Hematopoietic multipotent progenitor cell treated with erythropoietin and hydrocortisone succinate and interleukin-3 and kit ligand, for 4 days (in vitro differentiated cells): ENCODE measurements around the gene LCORL.
A peak's percentile ranks its signal among the peaks of the same experiment; 100 is the strongest.

Experiments used
- DNase-seq: peaks from one replicate; pipeline ENCODE4 v3.0.0-alpha.2; 2015

Gene LCORL

DNA sequence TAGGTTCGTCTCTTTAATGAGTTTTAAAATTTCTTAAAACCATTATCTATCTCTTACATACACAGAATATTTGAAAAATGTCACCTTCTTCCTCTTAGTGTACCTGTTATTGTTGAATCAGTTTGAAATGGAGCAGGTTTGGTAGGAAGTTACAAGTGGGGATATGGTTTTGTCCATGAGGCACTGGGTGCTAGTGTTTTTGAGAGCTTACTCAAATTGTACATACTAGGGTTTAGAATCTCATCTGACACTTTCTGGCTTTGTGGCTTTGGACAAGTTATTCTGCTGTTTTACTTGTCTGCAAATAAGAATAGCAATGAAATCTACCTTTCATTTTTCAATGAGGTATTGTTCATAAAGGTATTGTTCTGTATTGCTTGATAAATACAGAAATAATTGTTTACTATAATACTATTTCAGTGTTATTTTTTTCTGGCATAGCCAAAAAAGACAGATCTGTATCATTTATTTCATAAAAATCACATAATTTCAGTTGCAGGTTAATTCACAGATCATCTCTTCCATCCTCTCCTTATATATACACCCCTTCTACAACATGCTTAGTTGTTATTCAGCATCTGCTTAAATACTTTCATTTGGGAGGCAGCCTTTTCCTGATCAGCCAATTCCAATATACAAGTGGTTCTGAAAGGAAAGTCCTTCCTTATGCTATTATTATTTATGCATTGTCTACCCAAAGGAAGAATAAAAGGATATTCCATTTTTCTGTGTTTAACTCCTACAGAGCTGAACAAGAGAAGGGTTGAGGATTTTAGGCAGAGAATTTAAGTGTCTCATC lies 197.5 kb downstream of the LCORL start:
- no peak for DNase-seq

DNA sequence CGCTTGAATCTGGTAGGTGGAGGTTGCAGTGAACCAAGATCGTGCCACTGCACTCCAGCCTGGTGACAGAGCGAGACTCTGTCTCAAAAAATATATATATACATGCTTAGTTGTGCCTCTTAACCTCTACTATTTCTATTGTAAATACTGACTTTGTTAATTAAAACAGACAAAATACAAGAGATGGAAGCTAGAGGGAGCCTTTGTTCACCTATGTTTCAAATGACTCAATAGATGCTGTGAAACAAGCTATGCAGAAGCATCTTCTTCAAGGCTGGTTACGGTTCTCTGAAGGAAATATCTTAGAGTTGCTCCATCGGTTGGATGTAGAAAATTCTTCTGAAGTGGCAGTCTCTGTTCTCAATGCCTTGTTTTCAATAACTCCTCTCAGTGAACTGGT lies 204.5 kb downstream of the LCORL start:
- peak; percentile 79 for DNase-seq

DNA sequence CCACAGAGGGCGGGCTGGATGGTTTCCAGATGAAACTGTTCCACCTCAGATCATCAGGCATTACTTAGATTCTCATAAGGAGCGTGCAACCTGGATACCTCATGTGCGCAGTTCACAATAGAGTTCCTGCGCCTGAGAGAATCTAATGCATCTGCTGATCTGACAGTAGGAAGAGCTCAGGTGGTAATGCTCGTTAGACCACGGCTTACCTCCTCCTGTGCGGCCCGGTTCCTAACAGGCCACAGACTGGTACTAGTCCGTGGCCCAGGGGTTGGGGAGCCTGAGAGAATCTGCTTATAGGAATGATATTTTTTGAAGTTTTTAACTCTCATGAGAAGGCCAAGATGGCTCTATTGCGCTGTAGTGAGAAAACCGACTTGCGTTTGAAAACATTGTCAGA lies 205.4 kb downstream of the LCORL start:
- no peak for DNase-seq

DNA sequence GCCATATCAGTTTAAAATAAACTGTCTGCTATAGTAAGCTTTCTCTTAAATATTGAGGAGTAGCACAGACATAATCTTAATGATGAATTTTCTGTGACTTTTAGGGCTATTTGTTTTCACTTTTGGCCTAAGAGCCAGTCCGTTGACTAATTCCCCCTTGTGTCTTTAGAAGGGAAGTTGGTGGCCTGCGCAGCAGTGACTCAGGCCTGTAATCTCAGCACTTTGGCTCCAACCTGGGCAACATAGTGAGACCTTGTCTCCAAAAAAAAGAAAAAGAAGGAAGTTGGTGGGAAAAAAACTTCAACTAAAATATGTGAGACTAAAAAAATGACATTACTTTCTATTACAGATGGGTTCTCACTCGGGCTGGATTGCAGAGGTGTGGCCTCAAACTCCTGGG lies 207.4 kb downstream of the LCORL start:
- DNase-seq = peak; percentile 47

DNA sequence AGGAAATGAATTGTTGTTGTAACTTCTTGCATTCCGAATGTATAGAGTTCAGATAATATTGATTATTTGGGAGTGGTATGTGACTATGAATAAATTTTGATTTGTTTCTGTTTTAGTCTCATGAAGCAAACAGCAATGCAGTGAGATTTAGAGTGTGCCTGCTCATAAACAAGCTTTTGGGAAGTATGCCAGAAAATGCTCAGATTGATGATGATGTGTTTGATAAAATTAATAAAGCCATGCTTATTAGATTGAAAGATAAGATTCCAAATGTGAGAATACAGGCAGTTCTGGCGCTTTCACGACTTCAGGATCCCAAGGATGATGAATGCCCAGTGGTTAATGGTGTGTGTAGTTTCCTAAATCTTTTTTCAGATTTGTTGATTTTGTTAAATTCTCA lies 208.8 kb downstream of the LCORL start:
- peak; percentile 12 for DNase-seq

- peak; percentile 43 for DNase-seq
Measured at GRCh38 chr4:17812125-17812524, 209.4 kb downstream of the LCORL start.

- DNase-seq = peak; percentile 70
Measured at GRCh38 chr4:17811078-17811603, 210.4 kb downstream of the LCORL start.

GRCh38 chr4:17810260-17811077 lies 211.1 kb downstream of the LCORL start, which contains the start of the genes DCAF16 and NCAPG:
Gene DCAF16 (minus strand): TSS chr4:17810757. CDS start chr4:17804141, 6,616 bp downstream.
Gene NCAPG (plus strand): TSS chr4:17810979. CDS start chr4:17811078, 99 bp downstream.
- peak; percentile 100 for DNase-seq

DNA sequence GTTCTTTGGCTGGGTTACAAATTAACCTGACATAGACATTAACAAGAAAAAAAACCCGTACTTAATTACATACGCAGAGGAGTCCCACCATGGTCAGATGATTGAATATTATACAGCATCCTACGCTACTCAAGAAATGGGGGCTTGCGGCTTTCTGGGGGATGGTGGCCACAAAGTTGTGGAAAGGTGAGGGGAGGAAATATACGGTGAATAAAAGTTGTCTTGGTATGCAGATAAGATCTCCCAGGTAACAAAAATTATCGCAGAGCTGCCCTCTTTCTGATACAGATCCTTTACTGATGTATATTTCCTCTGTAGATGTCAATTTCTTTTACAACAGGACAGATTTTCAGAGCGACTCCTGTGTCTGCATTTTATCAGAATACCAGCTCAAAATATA lies 211.9 kb downstream of the LCORL start:
- DNase-seq = peak; percentile 26

- no peak for DNase-seq
Measured at GRCh38 chr4:17807446-17807845, 214.1 kb downstream of the LCORL start.

- no peak for DNase-seq
Measured at GRCh38 chr4:17805580-17806155, 215.9 kb downstream of the LCORL start.

DNA sequence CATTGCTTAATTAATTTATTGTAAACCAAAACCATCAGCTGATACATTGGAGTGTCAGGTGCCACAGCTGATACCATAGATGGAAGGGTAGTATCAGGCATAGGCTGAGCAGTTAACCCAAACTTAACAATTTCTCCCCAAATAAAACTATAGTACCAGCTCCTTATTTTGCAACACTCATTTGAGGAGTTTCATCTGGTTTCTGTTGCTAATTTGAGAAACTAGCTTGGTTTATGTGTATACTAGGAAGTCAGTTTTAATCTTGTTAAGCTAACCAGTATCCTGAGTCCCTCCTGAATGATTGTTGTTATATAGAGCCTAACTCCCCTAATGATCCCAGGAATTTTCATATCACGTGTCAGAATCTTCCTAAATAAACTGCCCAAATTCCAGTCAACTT lies 223.7 kb downstream of the LCORL start:
- no peak for DNase-seq

- DNase-seq = no peak
Measured at GRCh38 chr4:17794730-17795129, 226.8 kb downstream of the LCORL start.
